ENCODE results near the gene ENOPH1. TPM values are rescaled to one million over a fixed set of nuclear protein-coding genes. Genes with fewer than 3 reads are reported as not detected.

ENOPH1 gene
- total RNA-seq, 1 experiment from 2014 or later, result 103 TPM

DNA sequence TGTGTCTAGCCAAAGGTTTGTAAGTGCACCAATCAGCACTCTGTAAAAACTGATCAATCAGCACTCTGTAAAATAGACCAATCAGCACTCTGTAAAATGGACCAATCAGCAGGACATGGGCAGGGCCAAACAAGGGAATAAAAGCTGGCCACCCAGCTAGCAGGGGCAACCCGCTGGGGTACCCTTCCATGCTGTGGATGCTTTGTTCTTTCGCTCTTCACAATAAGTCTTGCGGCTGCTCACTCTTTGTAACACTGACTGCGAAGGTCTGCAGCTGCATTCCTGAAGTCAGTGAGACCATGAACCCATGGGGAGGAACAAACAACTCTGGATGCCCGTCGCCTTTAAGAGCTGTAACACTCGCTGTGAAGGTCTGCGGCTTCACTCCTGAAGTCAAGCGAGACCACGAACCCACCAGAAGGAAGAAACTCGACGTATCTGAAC, 14.4 kb upstream of the ENOPH1 start:
- Histone ChIP-seq H3K36me3 (replicated peaks; ENCODE audit: control insufficient read depth, insufficient read depth, low read length) (no peaks in the 10 kb centered on the region), H3K4me3 (ENCODE audit: insufficient read depth, low read depth, low read length) (no peak overlapping the region), H3K27me3 (ENCODE audit: control insufficient read depth, insufficient read depth, low read length) (no peaks in the 10 kb centered on the region)
- no peak for DNase-seq

DNA sequence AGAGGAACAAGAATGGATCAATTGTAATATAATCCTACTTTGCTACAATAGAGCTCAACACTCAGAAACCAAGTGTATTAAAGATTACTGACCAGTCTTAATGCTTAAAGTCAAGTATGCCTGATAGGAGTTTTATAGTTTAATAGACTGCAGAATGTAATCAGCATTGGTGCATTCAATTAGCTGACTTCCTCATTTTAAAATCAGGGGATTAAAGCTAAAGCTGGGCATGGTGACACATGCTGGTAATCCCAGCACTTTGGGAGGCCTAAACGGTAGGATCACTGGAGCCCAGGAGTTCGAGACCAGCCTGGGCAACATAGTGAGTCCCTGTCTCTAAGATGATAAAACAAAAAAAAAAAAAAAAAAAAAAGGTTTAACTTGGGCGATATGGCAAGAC, 10.9 kb upstream of the ENOPH1 start:
- no peaks in the 10 kb centered on the region for H3K27me3 ChIP-seq (ENCODE audit: control insufficient read depth, insufficient read depth, low read length)
- H3K36me3 ChIP-seq (replicated peaks; ENCODE audit: control insufficient read depth, insufficient read depth, low read length), result peaks cover 3% of the 10 kb centered on the region
- H3K4me3 ChIP-seq (ENCODE audit: insufficient read depth, low read depth, low read length), result no peak overlapping the region
- no peak for DNase-seq

DNA sequence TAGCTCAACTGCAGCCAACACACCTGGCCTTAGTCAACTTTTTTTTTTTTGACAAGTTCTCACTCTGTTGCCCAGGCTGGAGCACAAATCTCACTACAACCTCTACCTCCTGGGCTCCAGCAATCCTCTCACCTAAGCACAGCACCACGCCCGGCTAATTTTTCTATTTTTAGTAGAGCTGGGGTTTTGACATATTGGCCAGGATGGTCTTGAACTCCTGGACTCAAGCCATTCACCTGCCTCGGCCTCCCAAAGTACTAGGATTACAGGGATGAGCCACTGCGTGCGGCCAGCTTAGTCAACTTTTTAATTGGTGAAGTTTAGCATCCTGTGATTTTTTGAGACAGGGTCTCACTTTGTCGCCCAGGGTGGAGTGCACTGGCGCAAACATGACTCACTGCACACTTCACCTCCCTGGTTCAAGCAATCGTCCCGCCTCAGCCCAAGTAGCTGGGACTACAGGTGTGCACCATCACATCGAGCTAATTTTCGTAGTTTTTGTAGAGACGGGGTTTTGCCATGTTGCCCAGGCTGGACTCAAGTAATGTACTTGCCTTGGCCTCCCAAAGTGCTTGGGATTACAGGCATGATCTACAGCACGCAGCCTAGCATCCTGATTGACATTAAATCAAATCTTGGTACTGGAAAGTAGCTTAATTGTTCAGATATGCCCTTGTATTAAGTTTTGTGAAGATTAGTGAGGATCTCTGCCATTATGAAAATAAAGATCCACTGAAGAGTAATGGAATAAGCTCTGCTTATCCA, 8.4 kb upstream of the ENOPH1 start:
- no peak for DNase-seq
- no peak overlapping the region for H3K4me3 ChIP-seq (ENCODE audit: insufficient read depth, low read depth, low read length)
- H3K36me3 ChIP-seq (replicated peaks; ENCODE audit: control insufficient read depth, insufficient read depth, low read length), result peaks cover 24% of the 10 kb centered on the region
- H3K27me3 ChIP-seq (ENCODE audit: control insufficient read depth, insufficient read depth, low read length), result no peaks in the 10 kb centered on the region

DNA sequence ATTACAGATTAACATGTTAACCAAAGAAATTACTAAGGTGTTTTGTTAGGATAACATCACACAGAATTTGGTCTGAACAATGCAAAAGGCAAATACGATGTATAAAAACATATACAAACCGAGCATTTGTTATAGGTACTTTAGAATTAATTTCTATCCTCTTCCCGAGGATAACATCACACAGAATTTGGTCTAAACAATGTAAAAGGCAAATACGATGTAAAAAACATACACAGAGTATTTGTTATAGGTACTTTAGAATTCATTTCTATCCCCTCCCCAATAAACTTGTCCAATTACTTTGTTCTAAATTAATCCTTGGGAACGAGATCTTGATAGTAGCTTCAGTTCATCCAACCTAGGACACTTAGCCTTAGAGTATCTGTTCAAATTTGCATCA, 7.8 kb upstream of the ENOPH1 start:
- DNase-seq, result no peak
- Histone ChIP-seq H3K27me3 (ENCODE audit: control insufficient read depth, insufficient read depth, low read length) (no peaks in the 10 kb centered on the region), H3K4me3 (ENCODE audit: insufficient read depth, low read depth, low read length) (no peak overlapping the region), H3K36me3 (replicated peaks; ENCODE audit: control insufficient read depth, insufficient read depth, low read length) (peaks cover 28% of the 10 kb centered on the region)

DNA sequence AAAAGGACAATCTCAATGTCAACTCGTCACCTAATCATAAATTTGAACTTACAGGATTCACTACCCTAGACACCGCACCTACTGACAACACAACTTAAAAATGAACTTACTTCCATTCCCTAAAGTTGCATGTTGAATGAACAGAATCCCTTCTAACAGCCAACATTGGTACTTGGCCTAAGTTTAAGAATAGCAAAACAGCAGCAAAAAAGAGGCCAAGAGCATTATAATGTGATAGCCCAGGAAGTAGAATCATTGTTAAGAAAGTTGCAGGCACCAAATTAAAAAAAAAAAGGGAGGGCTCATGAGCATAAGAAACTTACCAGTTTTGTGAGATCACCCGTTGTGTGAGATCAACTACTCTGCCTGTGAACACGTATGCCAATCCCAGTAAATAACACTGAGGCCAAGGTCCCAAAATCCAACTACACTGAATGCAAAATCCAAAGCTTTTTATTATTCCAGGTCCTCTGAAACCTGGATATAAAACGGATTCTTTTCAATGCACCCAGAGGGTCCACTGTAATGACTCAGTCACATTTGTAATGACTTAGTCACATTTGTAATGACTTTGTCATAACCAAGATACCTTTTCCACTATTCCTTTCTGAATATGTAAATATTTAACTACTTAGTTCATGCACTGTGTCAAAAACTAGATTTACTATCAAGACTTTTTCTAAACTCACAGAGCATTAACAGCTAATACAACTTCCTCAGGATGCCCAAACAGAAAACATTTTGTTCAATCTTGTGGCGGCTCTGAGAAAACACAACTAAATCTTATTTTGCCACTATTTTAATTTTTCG, 6.9 kb upstream of the ENOPH1 start:
- Histone ChIP-seq H3K27me3 (ENCODE audit: control insufficient read depth, insufficient read depth, low read length) (no peaks in the 10 kb centered on the region), H3K36me3 (replicated peaks; ENCODE audit: control insufficient read depth, insufficient read depth, low read length) (peaks cover 28% of the 10 kb centered on the region), H3K4me3 (ENCODE audit: insufficient read depth, low read depth, low read length) (no peak overlapping the region)
- no peak for DNase-seq

DNA sequence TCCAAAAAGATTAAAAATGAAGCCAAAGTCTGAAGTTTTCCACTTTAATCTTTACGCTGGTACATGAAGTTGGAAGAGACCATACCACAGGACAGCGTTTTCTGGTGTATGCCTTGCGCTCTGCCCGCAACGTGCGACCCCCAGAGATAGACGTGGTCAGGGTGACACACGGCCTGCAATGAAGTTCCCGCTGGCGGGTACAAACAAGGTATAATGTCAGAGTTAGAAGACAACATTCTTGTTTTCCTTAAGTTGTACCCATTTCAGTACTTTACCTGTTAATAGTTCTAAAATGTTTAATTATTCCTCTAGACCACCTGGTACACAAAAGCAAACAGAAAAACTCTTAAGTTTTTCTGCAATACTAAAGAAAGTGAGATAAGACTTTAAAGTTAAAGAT, 4.9 kb upstream of the ENOPH1 start:
- H3K4me3 ChIP-seq (ENCODE audit: insufficient read depth, low read depth, low read length), result no peak overlapping the region
- H3K36me3 ChIP-seq (replicated peaks; ENCODE audit: control insufficient read depth, insufficient read depth, low read length), result peaks cover 28% of the 10 kb centered on the region
- no peak for DNase-seq
- H3K27me3 ChIP-seq (ENCODE audit: control insufficient read depth, insufficient read depth, low read length), result no peaks in the 10 kb centered on the region

DNA sequence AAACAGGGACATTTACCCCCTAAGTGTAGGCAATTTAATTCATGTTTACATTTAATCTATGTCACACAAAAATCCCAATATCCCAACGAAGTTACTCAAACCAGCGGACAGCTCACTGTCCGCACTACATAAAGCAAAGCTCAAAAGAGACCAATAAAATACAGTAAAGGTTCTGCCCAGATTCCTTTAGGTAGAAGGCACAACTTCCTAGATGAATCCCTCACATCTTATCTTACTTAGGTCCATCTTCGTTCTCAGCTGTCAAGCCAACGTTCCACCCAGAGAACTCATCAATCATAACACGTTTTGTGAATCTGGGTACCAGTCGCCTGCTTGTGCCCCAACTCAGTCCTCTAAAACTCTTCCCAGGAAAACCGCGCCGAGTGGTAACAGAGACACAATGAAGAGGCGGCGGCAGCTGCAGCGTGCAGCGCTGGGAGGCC, 1.8 kb upstream of the ENOPH1 start:
- H3K36me3 ChIP-seq (replicated peaks; ENCODE audit: control insufficient read depth, insufficient read depth, low read length), result peaks cover 28% of the 10 kb centered on the region
- H3K4me3 ChIP-seq (ENCODE audit: insufficient read depth, low read depth, low read length), result peak overlapping the region; percentile 99
- DNase-seq, result no peak
- no peaks in the 10 kb centered on the region for H3K27me3 ChIP-seq (ENCODE audit: control insufficient read depth, insufficient read depth, low read length)

DNA sequence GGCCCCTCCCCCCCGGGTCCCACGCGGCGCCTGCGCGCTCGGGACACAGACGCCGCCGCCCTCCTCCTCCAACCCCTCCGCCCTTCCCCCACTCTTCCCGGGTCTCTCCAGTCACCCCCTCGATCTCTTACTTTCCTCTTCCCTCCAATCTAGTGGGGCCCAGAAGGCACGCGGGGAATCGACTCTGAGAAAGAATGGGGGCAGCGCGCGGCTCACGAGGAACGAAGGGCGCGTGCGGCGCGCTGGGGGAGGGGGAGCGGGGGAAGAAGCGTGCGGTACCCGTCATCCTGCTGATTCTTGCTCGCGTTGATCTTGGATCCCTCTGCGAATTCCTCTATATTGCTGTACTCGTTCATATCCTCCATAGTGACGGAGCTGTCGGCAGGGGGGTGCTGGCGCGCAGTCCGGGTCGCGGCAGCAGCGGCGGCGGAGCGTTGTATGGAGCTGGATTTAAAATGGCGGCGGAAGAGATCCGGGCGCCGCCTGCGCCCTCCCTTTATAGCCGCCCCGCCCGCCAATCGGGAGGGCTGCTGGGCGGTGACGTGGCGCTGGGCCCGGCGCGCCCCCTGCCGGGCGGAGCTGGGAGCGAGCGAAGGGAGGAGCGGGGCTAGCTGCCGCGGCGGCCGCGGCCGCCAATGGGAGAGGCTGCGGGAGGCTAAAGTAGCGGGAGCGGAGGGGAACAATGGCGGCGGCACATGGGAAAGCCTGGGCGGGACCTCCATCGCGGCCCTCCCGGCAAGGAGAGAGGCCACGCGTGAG, 1.2 kb upstream of the ENOPH1 start:
- Histone ChIP-seq H3K4me3 (ENCODE audit: insufficient read depth, low read depth, low read length) (peak overlapping the region; percentile 99), H3K36me3 (replicated peaks; ENCODE audit: control insufficient read depth, insufficient read depth, low read length) (peaks cover 28% of the 10 kb centered on the region), H3K27me3 (ENCODE audit: control insufficient read depth, insufficient read depth, low read length) (no peaks in the 10 kb centered on the region)
- peak; percentile 98 for DNase-seq

DNA sequence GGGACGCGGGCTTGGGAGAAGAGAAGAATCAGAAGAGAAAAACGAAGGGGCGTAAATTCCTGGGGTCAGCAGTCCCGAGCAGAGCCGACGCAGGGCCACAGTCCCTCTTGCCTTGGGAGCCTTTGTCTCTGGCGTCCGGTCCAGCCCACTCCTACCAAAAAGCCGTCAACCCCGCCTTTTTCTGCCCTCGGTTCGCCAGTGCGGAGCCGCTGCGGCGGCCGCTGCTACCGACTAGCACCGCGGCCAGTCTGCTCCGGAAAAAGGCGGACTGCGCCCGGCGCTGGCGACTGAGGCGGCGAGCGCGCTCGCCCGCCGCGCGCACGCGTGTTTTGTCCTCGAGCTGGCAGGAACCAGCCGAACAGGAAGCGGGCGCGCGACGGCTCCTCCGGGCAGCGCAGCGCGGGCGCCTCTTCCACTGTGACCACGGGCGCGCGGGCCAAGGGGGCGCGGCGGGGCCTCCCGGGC, 630 bp upstream of the ENOPH1 start:
- Histone ChIP-seq H3K36me3 (replicated peaks; ENCODE audit: control insufficient read depth, insufficient read depth, low read length) (peaks cover 23% of the 10 kb centered on the region), H3K4me3 (ENCODE audit: insufficient read depth, low read depth, low read length) (peak overlapping the region; percentile 99), H3K27me3 (ENCODE audit: control insufficient read depth, insufficient read depth, low read length) (no peaks in the 10 kb centered on the region)
- no peak for DNase-seq

DNA sequence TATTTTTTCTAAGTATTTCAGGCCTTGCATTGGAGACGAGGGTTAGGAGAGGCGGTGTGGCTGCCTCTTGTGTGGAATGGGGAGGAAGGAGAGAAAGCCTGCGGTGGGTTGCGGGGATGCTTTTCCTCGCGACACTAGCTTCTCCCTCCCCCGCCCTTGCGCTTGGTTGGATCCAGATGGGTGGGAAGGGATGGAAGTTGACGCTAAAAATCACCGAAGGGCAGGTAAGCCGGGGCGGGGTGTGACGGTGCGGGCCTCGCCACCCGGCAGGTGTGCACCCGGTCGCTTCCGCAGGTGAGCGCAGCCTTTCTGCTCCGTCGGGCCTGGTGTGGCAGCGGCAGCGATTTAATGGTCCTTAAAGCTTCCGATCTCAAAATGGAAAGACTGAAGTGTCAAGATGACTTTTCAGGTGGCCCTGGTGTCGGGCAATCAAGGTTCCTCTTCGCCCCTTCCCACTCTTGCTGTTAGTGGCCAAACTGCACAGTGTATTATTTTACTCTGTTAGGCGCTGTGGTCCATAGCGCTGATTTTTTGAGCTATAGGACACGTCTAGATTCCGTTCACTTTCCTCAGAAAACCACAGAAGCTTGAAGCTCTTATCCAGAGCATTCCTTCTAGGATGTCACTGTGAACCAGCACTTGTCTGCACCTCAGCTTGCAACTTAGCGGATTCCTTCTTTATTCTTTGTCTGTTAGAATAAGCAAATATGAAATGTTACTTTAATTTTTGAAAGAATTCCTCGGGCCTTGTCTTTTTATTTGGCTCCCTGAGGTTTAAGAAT, 765 bp downstream of the ENOPH1 start:
- no peaks in the 10 kb centered on the region for H3K27me3 ChIP-seq (ENCODE audit: control insufficient read depth, insufficient read depth, low read length)

DNA sequence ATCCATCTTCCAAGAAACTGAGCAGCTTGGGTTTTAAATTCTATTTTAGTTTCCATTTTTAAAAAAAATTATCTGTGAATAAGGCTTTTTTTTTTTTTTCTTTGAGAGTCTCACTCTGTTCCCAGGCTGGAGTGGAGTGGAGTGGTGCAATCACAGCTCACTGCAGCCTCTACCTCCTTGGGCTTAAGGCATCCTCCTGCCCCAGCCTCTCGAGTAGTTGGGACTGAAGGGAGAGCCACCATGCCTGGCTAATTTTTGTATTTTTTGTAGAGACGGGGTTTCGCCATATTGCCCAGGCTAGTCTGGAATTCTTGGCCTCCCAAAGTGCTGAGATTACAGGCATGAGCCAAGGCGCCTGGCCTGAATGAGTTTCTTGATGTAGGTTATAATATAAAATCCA, 1.4 kb downstream of the ENOPH1 start:
- Histone ChIP-seq H3K27me3 (ENCODE audit: control insufficient read depth, insufficient read depth, low read length) (no peaks in the 10 kb centered on the region), H3K4me3 (ENCODE audit: insufficient read depth, low read depth, low read length) (no peak overlapping the region), H3K36me3 (replicated peaks; ENCODE audit: control insufficient read depth, insufficient read depth, low read length) (peaks cover 6% of the 10 kb centered on the region)
- DNase-seq, result no peak

More for the DNA sequence above, 765 bp downstream of the ENOPH1 start:
- H3K36me3 ChIP-seq (replicated peaks; ENCODE audit: control insufficient read depth, insufficient read depth, low read length), result peaks cover 12% of the 10 kb centered on the region
- H3K4me3 ChIP-seq (ENCODE audit: insufficient read depth, low read depth, low read length), result peak overlapping the region; percentile 99
- peak; percentile 63 for DNase-seq

DNA sequence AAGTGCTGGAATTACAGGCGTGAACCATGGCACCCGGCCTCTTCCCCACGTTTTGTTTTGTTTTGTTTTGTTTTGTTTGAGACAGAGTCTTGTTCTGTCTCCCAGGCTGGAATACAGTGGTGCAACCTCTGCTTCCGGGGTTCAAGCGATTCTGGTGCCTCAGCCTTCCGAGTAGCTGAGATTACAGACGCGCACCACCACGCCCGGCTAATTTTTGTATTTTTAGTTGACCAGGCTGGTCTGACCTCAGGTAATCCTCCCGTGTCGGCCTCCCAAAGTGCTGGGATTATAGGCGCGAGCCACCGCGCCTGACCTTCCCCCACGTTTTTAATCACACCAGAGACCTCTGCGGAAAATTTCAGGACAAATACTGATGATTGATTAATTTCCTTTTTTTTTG, 2.2 kb downstream of the ENOPH1 start:
- Histone ChIP-seq H3K36me3 (replicated peaks; ENCODE audit: control insufficient read depth, insufficient read depth, low read length) (peaks cover under 1% of the 10 kb centered on the region), H3K27me3 (ENCODE audit: control insufficient read depth, insufficient read depth, low read length) (no peaks in the 10 kb centered on the region), H3K4me3 (ENCODE audit: insufficient read depth, low read depth, low read length) (no peak overlapping the region)
- DNase-seq, result no peak

DNA sequence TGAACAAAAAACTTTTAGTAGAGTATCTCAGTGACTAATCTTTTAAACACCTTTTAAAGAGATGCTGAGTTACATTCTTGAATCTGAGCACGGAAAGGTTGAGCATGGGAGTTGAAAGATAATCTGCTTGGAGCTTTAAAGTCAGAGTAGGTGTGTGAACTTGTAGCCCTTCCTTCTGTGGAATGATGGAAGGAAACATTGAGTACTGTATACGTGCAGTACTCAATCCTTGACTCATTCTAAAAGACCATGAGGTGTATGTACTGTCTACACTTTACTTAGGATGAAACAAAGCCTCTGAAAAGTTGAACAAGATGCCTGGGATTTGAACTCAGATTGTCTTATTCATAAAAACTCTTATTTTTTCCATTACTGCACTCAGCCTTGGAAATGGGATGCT, 3.4 kb downstream of the ENOPH1 start:
- DNase-seq, result no peak

DNA sequence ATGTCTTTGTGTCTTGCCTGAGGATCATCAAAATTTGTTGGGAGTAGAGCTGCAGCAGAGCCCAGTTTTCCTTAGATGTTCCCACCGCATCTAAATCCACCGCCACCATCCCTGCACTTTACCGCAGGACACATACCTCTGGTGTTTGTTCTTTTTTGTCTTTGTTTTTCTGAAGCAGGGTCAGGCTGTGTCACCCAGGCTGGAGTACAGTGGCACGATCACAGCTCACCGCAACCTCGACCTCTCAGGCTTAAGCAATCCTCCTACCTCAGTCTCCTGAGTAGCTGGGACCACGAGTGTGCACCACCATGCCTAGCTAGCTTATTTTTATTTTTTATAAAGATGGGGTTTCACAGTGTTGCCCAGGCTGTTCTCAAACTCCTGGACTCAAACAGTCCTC, 4.6 kb downstream of the ENOPH1 start:
- Histone ChIP-seq H3K27me3 (ENCODE audit: control insufficient read depth, insufficient read depth, low read length) (no peaks in the 10 kb centered on the region), H3K36me3 (replicated peaks; ENCODE audit: control insufficient read depth, insufficient read depth, low read length) (no peaks in the 10 kb centered on the region), H3K4me3 (ENCODE audit: insufficient read depth, low read depth, low read length) (no peak overlapping the region)
- DNase-seq, result no peak

More for the DNA sequence above, 3.4 kb downstream of the ENOPH1 start:
- no peak overlapping the region for H3K4me3 ChIP-seq (ENCODE audit: insufficient read depth, low read depth, low read length)
- no peaks in the 10 kb centered on the region for H3K27me3 ChIP-seq (ENCODE audit: control insufficient read depth, insufficient read depth, low read length)
- H3K36me3 ChIP-seq (replicated peaks; ENCODE audit: control insufficient read depth, insufficient read depth, low read length), result no peaks in the 10 kb centered on the region
